GM21528 (cell line): ENCODE results near the gene PRPF19.
"Not testable (repeated sequence)": the region's sequence is repeated elsewhere in the genome, so short reads cannot be mapped to it uniquely, and the experiment has no call there.

Experiments used
- ATAC-seq: cut with Tn5 transposase; IDR thresholded peaks from one replicate; pipeline ENCODE4 v1.9.1; 2021; ENCODE audit warnings: mild to moderate bottlenecking, moderate library complexity; ENCODE audit not compliant: unreplicated experiment, low FRiP score

The PRPF19 gene

DNA sequence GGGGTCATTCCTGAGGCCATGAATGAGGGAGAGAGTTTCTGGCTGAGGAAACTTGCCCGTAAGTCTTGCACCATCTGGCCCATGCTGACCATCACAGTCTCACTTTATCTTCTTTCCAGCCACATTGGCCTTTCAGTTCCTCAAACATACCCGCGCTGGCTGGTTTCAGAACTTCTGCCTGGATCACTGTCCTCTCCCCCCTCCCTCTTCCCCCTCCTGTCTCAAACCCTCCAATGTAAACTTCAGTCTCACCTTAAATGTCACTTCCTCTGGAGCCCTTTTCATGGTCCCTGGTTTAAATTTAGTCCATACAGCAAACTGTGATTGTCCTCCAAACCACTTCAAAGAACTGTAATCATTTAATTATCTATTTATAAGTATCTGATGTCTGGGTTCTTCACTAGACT lies 3.9 kb upstream of the PRPF19 start:
- no peak for ATAC-seq

DNA sequence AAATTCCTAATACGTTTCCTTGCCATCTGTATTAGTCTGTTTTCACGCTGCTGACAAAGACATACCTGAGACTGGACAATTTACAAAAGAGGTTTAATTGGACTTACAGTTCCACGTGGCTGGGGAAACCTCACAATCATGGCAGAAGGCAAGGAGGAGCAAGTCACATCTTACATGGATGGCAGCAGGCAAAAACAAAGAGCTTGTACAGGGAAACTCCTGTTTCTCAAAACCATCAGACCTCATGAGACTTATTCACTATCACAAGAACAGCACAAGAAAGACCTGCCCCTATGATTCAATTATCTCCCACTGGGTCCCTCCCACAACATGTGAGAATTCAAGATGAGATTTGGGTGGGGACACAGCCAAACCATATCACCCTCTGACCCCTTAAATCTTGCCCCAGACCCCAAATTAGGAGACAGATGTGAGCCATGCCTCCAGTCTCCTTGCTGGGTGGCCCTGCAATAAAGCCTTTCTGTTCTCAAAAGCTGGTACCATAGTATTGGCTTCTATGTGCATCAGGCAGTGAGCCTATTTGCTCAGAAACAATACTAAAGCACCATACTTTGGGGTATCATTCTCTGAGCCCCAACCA lies 3.4 kb upstream of the PRPF19 start:
- not testable (repeated sequence) for ATAC-seq

DNA sequence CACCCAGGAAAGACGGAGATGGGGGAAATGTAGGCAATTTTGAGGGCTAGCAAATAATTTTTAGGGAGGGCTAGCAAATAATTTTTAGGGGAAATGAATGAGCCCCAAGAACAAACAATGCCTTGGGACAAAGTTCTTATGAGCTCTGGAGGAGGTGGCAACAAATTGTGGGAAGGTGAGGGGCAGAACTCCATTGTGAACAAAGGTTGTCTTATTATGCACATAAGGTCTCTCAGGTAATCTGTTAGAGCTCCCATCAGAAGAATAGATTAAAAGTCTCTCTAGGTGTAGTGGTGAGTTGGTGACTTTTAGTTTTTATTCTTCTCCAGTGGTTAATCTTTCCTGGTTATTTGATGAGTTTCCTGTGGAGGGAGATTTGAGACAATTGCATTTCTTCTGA lies 2.4 kb upstream of the PRPF19 start:
- ATAC-seq, result no peak

DNA sequence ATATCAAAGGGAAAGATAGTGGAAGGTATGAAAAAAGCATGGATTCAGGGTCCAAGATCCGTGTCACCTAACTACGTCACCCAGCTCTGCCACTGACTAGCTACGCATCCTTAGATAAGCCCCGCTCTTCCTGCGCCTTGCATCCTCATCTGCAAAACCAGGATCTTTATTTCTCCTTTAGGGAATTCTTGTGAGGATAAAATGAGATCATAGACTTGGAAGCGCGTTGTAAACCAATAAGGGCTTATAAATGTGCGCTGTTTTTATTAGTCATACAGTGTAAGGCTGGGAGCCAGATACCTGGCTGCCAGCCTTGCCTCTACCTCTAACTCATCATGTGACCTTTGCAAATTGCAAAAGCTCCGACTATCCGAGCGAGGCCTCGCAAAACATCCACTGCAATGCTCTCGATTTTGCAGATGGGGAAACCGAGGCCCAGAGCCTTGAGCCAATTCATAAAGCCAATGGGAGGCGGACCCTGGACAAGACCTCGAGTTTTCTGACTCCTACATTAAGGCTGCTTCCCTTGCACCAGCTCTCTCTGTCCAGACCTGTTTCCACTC lies 753 bp downstream of the PRPF19 start:
- ATAC-seq, result no peak

DNA sequence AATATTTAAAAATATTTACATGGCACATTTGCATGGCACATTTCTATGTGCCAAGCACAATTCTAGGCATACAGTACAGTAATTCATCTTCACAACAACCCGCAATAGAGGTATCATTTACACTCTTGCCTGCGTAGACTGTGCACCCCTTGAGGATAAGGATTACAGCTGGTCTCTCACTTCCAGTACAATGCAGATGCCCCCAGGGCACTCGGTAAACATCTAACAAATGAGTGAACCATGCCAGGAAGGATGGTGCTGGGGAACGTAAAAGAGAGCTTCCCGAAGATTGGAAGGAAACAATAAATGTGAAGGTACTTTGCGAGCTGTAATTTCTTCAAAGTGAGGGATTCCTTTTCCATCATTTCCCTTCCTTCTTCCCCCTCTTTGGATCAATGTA lies 1.3 kb downstream of the PRPF19 start:
- ATAC-seq, result no peak

DNA sequence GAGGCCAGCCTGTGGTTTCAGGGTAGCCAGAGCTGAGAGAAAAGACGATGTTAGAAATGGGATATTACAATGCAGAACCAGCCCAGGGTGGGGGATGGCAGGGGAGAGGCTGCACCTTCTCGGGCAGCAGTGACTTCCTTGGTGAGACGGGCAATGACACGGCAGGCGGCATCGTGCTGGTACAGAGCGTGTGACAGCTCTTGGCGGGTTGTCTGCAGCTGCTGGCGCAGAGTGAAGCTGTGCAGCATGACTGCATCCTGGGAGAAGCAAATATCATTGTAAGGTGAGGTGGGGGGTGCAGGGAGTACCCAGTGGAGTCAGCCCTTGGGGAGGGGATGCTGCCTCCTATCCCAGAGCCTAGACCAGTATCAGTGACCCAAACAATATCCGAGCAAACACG lies 3.8 kb downstream of the PRPF19 start:
- ATAC-seq, result no peak

DNA sequence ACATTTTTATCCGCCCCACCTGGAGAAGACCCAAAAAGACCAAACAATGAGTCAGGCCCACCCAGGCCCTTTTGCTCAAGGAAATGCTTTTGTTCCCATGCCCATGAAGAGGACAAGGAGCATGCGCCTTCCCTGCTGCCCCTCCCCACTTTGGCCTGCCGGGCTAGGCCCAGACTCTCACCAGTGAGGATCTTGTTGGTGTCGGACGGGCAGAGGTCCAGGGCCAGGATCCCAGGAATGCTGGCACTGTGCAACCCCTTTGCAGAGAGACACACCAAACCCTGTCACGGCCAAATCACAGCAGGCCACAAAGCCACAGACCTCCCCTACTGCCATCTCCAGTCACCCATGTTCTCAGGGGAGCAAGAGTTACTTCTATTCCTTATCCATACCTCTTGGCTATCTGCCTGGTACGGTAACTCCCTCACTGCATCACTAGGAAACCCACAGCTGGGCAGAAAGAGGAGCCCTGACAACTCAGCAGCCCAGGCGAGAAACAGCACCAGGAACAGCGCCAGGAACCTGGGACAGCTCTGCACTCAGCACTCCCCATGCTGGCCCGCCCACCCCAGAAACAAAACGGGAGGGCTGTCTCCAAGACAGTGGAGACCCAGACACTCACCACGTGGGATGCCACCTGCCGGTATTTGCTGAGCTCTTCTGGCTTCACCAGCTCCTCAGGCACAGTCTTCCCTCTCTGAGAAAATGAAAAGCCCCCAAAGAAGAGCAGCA lies 5.5 kb downstream of the PRPF19 start:
- no peak for ATAC-seq

DNA sequence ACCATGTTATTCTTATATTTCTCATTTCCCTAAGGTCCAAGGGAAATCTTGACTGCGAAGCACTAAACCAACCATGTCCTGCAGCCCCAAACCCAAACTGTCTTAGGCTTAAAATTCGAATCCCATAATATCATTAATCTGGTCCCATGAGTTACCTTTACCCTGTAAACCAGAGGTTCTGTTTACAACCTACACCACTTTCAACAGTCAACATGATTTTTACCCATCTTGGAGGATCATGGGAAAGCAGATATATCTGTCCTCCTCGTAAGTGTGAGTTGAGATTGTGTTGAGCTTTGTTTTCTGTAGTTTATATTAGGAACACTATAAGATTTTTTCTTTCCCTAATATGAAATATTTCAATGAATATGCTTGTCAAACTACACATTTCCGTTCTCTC lies 6.4 kb downstream of the PRPF19 start:
- ATAC-seq, result no peak

DNA sequence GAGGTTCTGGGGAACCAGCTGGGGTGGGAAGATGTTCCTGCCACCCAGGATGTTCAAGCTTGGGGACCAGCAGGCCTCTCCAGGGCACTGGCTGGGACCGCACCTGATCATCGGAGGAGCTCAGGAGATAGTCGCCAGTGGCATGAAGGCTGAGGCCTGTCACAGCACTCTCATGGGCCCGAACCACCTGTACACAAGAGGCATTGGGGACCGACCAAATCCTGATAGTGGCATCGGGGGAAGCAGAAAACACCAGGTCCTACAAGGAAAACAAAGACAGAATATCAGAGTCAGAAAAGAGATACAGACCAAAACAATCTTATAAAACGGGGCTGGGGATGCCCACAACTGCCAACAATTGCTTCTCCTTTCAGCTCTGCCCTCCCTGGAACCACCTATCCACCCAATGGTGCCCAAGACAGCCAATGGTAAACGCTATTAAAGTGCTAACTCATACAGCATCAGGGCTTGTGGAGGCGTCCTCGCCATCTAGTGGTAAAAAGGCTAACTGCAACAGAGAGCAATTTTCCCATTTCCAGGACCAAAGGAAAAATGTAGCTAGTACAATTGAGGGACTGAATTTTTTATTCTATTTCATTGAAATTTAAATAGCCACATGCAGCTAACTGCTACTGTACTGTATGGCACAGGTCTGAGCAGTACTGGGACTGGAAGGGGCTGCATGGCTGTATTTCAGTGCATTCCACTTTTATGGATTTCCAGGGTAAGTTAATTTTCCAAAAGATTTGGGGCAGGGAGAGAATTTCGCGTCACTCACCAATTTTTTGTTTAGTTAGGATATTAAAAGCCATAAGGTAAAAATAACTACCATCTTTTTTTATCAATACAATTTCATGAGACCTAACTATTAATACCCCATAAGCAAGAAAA lies 7.1 kb downstream of the PRPF19 start:
- no peak for ATAC-seq

DNA sequence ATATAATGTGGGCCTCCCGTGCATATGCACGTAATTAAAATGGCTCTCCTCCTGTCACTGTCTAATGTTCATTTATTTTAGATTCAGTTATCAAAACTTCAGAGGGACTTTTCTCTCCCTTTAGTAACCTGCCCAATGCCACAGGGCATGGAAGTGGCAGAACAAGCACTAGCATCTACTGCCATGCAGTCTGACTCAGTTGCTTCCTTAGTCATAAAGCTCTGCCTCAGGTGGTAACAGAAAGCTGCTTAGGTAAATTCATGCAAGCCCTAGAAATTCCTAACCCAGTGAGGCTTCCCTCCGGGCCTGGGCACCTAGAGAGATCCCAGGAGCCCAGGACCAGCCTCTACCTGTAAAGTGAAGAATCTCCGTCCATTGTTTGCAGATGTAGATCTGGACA lies 8.9 kb downstream of the PRPF19 start:
- ATAC-seq, result no peak

DNA sequence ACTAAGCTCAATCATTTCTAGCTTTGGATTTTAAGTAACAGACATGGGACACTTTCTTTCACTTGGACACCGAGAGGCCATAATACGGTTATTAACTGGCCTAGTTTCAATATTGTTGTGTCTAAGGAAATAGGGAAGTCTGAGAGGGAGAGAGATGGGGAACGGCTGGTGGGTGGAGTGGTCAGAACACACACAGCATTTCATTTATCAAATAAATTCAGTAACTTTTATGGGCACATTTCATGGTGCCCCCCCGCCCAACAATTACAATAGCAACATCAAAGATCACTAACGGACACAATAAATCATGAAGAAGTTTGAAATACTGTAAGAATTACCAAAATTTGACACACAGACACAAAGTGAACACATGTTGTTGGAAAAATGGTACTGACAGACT lies 10.7 kb downstream of the PRPF19 start:
- no peak for ATAC-seq

DNA sequence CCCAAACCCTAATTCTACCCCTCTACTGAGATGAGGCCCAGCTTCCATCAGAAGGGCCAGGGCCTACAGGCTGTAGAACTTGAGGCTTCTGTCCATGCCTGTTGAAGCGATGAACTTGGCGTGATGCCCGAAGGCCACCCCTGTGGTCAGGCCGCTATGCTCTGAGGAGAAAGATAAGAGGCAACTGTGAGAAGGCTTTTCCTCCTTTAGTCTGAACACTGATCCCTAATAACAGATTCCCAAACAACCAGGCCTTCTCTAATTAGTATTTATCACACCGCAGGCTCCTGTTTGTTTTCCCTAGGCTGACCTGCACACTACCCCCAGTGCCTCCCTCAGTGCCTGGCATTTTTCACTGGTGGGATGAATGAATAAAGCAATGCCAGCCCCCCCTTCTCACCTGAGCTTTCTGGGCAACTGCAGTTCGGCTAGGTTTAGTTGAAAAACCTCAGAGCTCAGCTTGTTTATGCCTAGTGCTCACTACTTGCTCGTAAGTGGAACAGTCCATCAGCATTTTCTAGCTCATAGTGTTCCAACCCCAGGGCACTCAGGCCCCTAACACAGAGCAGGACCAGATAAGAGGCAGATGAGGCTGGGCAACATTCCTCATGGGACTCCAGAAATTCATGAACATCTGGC lies 15.2 kb downstream of the PRPF19 start:
- no peak for ATAC-seq

DNA sequence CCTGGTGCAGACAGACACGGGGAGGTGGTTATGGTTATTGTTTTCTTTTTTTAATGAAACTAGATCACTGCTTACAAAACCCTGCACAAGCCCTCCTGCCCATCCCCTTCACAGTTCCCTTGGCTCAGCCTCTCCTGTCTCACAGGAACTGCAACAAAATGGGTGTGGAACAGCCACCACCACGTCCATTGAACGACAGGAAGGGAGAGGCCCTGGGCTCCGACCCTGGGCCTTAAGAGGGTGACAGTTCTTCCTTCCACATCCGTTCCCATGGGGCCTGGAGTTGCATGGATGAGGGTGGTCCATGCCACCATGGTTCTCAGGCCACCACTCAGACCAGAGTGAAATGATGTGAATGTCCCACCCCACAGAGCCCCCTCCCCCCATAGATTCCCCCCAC lies 15.7 kb downstream of the PRPF19 start:
- ATAC-seq, result no peak

DNA sequence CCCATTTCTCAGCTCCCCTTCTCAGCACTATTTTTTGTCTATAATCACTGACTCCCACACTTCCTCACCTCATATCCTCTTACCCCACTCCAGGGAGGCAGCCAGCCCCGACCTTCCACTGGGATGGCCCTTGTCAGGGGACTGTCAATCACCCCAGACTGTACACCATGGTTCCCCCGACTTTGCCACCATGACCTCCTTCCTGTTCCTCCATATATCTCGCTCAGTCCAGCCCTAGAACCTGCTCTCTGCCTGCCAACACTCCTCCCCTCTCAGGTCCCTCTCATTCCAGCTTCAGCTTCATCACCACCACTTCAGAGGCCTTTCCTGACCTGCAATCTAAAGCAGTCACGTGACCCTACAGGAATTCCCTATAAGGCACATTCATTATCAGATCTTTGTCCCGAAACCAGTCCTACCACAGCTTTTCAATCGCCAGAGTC lies 16.5 kb downstream of the PRPF19 start:
- ATAC-seq, result no peak

DNA sequence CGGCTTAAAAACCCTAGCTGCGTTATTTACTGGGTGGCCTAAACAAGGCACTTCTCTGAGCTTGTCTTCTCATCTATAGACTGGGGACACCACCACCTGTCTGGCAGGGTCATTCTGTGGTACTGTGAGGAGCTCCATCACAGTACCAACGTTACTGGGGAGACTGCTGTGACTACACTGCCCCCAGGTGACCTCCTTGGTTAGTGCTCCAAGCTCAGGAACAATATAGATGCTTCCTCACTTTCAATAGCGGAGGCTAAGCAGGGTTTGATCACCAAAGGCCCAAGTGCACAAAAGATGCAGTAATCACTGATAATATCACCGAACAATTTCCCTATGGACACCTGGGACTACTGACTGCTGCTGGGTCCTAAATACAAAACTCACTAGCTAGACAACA lies 18.8 kb downstream of the PRPF19 start:
- ATAC-seq, result no peak

DNA sequence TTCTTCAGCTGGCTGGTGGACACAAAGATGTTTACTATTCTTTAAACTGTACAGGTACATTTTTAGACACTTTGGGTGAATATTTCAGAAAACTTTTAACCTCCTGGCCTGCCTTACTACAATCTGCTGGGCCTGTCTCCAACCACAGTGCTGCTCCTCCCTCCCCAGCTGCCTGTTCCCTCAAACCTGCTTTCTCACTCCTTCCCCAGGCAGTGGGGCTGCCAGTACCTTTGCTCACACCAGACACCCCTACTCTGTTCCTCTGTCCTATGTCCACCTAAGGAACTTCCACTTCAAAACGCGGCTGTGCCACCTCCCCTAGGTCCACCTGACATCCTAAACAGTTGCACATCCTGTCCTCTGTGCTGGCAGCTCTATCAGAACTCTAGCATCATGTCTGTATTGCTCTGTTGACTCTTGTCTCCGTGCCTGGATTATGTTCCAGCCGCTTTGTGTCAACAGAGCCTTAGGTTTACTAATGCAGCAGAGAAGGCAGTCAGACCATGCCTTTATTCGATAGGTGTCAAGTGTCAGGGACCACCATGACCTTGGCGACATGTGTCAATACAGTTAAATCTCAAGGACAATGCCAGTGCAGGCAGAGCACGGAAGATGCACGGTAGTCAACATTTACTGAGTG lies 25.6 kb downstream of the PRPF19 start:
- no peak for ATAC-seq

DNA sequence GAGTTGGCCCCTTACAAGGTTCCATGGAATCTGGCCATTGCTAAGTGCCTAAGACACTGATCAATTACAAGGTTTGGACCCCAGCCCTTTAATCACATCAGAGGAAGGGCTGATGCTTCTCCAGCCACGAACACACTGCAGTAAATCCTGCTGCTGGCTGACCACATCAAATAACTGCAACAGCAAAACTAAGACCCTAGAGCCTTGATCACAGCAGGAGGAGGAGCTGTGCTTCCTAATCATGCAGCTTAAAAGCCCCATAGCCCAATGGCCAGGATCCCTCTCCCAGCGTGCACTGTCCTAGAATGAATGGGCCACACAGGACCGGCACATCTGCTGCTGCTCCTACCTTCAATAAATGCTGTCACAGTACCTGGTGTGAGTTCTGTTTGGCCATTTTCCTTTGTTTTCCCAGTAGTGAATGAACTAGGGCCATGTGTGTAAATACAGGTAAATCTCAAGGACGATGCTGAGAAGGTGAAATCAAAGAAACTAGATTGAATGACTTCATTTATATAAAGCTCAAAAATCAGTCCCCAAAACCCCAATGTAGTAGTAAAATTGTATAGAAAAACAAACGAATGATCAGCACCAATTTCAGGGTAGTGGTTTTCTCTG lies 26.3 kb downstream of the PRPF19 start:
- ATAC-seq, result no peak

DNA sequence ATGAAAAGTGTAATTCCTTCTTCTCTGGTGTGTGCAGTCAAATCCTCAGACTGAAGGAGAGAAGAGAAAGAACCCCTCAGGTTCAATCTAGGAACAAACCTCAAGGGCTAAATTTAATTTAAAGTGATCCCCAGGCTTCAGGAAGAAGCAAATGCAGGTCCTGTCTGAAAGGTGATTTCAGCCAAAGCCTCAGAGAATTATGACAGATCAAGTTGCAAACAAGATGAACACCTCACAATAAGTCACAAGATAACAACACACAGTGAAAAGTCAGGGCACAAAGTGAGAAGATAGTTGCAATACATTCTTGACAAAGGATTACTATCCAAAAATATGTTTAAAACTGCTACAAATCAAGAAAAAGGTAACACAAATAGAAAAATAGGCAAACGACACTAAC lies 27.3 kb downstream of the PRPF19 start:
- no peak for ATAC-seq

DNA sequence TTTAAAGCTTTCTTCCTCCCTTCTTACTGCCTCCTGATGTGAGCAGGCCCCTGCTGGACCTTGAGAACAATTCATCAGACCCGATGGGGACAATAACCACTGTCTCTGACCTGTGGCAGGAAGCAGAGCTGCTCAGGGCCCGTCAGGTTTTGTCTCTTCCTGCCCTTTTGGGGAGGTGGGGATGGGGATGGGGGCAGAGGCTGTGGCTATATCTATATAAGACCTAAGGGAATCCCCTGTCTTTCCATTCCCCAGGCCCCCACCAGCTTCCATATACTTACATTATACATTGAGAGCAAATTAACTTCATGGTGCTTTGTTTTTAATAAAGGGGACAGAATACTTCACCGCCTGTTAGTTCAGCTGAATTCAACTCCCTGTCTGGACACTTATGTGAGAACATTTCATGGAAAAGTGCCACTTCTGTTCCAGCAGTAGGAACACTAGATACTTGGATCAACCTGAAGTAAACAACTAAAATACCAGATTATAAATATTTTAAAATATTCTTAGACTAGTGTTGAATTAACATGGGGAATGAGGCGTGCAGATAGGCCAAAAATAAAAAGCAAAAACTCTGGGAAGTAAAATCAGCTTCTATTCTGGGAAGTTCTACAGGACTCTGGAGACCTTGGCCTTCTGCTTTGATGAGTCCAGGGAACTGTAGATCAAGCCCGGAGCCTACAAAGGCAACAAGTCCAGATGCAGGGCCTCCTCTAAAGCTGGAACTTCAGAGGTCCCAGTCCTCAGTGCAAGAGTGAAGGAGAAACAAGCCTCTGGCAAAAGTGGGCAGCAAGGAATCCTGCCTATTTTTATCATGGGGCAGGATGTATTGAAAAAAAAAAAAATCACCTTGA lies 27.9 kb downstream of the PRPF19 start:
- ATAC-seq, result no peak
